Neuronal stem cell (in vitro differentiated cells): ENCODE measurements around the gene SPECC1.

Experiments used
- DNase-seq: peaks from one replicate; pipeline ENCODE4 v3.0.0-alpha.2; 2013; ENCODE audit warnings: low spot score
- H2AFZ ChIP-seq: one replicate; pipeline ENCODE4 v1.6.1; 2013; ENCODE audit warnings: mild to moderate bottlenecking, low read length, inconsistent platforms
- H2AK5ac ChIP-seq: 2 replicates; pipeline ENCODE4 v1.6.1; 2013; ENCODE audit warnings: low read depth, mild to moderate bottlenecking, inconsistent platforms, low read length, moderate library complexity, mixed read lengths
- H2BK120ac ChIP-seq: 2 replicates; pipeline ENCODE4 v1.6.1; 2013; ENCODE audit warnings: low read depth, mild to moderate bottlenecking, inconsistent platforms, low read length, moderate library complexity, mixed read lengths
- H2BK12ac ChIP-seq: one replicate; pipeline ENCODE4 v1.6.1; 2013; ENCODE audit warnings: low read length, inconsistent platforms
- H2BK15ac ChIP-seq: 2 replicates; pipeline ENCODE4 v1.6.1; 2013; ENCODE audit warnings: mild to moderate bottlenecking, low read length, inconsistent platforms, mixed read lengths
- H2BK5ac ChIP-seq: one replicate; pipeline ENCODE4 v1.6.1; 2013; ENCODE audit warnings: inconsistent platforms, mild to moderate bottlenecking, low read length, moderate library complexity
- H3K14ac ChIP-seq: one replicate; pipeline ENCODE4 v1.6.1; 2013; ENCODE audit warnings: low read length, inconsistent platforms
- H3K18ac ChIP-seq: 2 replicates; pipeline ENCODE4 v1.6.1; 2013; ENCODE audit warnings: low read length, inconsistent platforms
- H3K23ac ChIP-seq: 2 replicates; pipeline ENCODE4 v1.6.1; 2013; ENCODE audit warnings: low read depth, mild to moderate bottlenecking, mixed read lengths, low read length, inconsistent platforms; ENCODE audit not compliant: poor library complexity
- H3K27ac ChIP-seq: replicated peaks from 3 replicates; pipeline ENCODE4 v1.5.1; 2013; ENCODE audit warnings: low read length, inconsistent platforms
- H3K27me3 ChIP-seq, 3 experiments: 2 replicates each; pipeline ENCODE4 v1.6.1; 2013; ENCODE audit warnings: low read length in 3 of 3, mild to moderate bottlenecking in 2 of 3, inconsistent platforms in 1 of 3, low read depth in 1 of 3, mixed read lengths in 1 of 3, moderate library complexity in 1 of 3; ENCODE audit not compliant: control insufficient read depth in 3 of 3, insufficient read depth in 3 of 3
- H3K36me3 ChIP-seq, 2 donors: replicated peaks in 1 of 2; 2 replicates each; pipeline ENCODE4 v1.6.1; 2013; ENCODE audit warnings: low read length in 2 of 2; ENCODE audit not compliant: control insufficient read depth in 2 of 2, insufficient read depth in 2 of 2
- H3K4ac ChIP-seq: 2 replicates; pipeline ENCODE4 v1.6.1; 2013; ENCODE audit warnings: inconsistent platforms, mild to moderate bottlenecking, low read length, moderate library complexity
- H3K4me1 ChIP-seq, 2 donors: 1 replicate in 1 of 2; 2 replicates in 1 of 2; pipeline ENCODE4 v1.6.1; 2013; ENCODE audit warnings: low read length in 2 of 2, low read depth in 1 of 2; ENCODE audit not compliant: control insufficient read depth in 2 of 2, insufficient read depth in 1 of 2
- H3K4me2 ChIP-seq: one replicate; pipeline ENCODE4 v1.6.1; 2013; ENCODE audit warnings: mild to moderate bottlenecking, low read length, inconsistent platforms; ENCODE audit not compliant: insufficient read depth, poor library complexity, severe bottlenecking
- H3K4me3 ChIP-seq, 2 donors: 2 replicates each; pipeline ENCODE4 v1.5.1; 2013; ENCODE audit warnings: low read length in 2 of 2, mild to moderate bottlenecking in 2 of 2, inconsistent platforms in 1 of 2, moderate library complexity in 1 of 2
- H3K79me1 ChIP-seq: one replicate; pipeline ENCODE4 v1.6.1; 2013; ENCODE audit warnings: low read depth, mild to moderate bottlenecking, inconsistent platforms, low read length, moderate library complexity
- H3K9ac ChIP-seq: one replicate; pipeline ENCODE4 v1.6.1; 2013; ENCODE audit warnings: mild to moderate bottlenecking, low read depth, low read length, inconsistent platforms; ENCODE audit not compliant: poor library complexity
- H3K9me3 ChIP-seq, 2 donors: replicated peaks in 1 of 2; 2 replicates each; pipeline versions ENCODE3 to v1.6.1; 2013; ENCODE audit warnings: low read length in 2 of 2, mild to moderate bottlenecking in 2 of 2, inconsistent platforms in 1 of 2, low read depth in 1 of 2, mixed read lengths in 1 of 2, moderate library complexity in 1 of 2; ENCODE audit not compliant: control insufficient read depth in 2 of 2, insufficient read depth in 1 of 2
- H4K8ac ChIP-seq: one replicate; pipeline ENCODE4 v1.6.1; 2013; ENCODE audit warnings: low read depth, mild to moderate bottlenecking, inconsistent platforms, low read length, moderate library complexity
- H4K91ac ChIP-seq: one replicate; pipeline ENCODE4 v1.6.1; 2013; ENCODE audit warnings: low read length, low read depth, mild to moderate bottlenecking, inconsistent platforms; ENCODE audit not compliant: poor library complexity
- WGBS, 2 donors: extraction: QIAGEN DNeasy Blood & Tissue Kit; methylation state at CpG; one replicate each; pipeline ENCODE4 v1.1.7; 2013; ENCODE audit warnings: missing lambda C conversion rate in 2 of 2, mixed read lengths in 1 of 2; ENCODE audit not compliant: insufficient read length in 2 of 2, insufficient replicate concordance in 1 of 2; ENCODE audit errors: extremely low coverage in 2 of 2; 5-methylcytosine and 5-hydroxymethylcytosine counted together

Gene SPECC1

DNA sequence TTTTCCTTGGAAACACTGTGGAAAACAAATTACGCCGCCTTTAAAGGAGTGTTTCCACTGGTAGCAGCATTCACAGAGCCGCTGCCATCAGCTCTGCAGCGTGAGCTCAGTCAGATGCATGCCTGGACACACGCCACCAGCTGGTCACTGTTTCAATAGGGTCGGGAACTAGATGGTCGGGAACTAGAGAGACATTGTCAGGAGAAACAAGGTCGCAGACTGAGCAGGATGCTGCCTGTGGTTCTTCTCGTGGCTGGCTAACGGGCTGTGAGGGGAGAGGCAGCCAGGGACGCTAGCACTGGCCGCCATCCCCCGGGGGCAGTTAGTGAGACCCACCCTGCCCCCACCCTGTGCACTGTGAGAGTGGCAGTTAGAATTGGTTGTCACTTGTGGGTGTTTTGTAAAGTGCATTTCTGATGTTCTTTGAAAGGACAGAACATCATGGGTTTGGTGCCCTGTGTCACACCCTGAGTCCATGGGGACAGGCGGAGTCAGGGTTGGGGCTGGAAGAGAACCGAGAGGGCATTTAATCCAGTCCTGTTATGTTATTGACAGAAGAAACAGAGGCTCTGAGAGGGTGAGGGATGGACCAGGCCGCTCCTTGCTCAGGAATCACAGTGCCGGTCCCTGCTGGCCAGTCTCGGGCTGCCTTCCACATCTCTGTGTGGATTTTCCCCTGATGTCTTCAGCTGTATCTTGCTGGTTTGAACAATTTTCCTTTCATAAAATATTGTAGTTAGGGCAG lies 86.3 kb downstream of the SPECC1 start:
- H2AFZ ChIP-seq = peak overlapping the region; percentile 72
- no CpG with 5 or more reads among the region's 18 CpGs for WGBS, 2 donors
- peak overlapping the region; percentile 69 for H3K18ac ChIP-seq
- peak overlapping the region; percentile 59 for H2AK5ac ChIP-seq
- H3K79me1 ChIP-seq = no peaks in the 10 kb centered on the region
- H3K27me3 ChIP-seq = no peaks in the 10 kb centered on the region
- peaks cover 16 to 23% of the 10 kb centered on the region in 2 donors for H3K4me1 ChIP-seq
- H2BK15ac ChIP-seq = peak overlapping the region; percentile 22
- peak overlapping the region; percentile 17 for H3K23ac ChIP-seq
- H3K27ac ChIP-seq = no peak overlapping the region
- H3K9me3 ChIP-seq = no peaks in the 10 kb centered on the region
- H3K4me2 ChIP-seq = no peak overlapping the region
- H3K4me3 ChIP-seq = no peak overlapping the region
- no peak overlapping the region for H4K91ac ChIP-seq
- no peak overlapping the region for H3K4ac ChIP-seq
- H2BK12ac ChIP-seq = no peak overlapping the region
- no peak overlapping the region for H2BK5ac ChIP-seq
- no peak overlapping the region for H2BK120ac ChIP-seq
- H3K14ac ChIP-seq = no peak overlapping the region
- peak overlapping the region; percentile 9 for H3K9ac ChIP-seq
- peak; percentile 46 for DNase-seq
- no peak overlapping the region for H4K8ac ChIP-seq
- no peaks in the 10 kb centered on the region for H3K36me3 ChIP-seq

DNA sequence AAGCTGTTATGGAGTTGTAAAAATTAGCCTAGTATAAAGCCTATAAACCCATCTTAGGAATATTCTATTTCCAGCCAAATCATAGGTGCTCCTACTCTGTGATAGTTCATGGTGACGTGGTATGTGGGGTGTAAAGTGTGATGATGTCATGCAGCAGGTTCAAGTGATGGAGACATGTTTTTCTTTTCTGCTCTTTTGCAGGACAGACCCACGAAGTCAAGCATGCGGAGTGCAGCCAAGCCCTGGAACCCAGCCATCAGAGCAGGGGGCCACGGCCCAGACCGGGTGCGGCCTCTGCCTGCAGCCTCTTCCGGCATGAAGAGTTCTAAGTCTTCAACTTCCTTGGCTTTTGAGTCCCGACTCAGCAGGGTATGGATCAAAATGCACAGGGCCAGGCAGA lies 87.3 kb downstream of the SPECC1 start:
- Histone ChIP-seq H3K9me3 (no peaks in the 10 kb centered on the region), H3K14ac (no peak overlapping the region), H3K23ac (no peak overlapping the region), H2BK12ac (no peak overlapping the region), H3K9ac (no peak overlapping the region), H2AFZ (no peak overlapping the region), H2BK5ac (no peak overlapping the region), H2AK5ac (no peak overlapping the region), H3K4me2 (no peak overlapping the region), H3K4ac (no peak overlapping the region), H4K91ac (no peak overlapping the region), H3K18ac (no peak overlapping the region), H3K27me3 (no peaks in the 10 kb centered on the region), H4K8ac (no peak overlapping the region), H3K79me1 (no peaks in the 10 kb centered on the region), H3K36me3 (no peaks in the 10 kb centered on the region), H2BK15ac (no peak overlapping the region), H2BK120ac (no peak overlapping the region), H3K27ac (no peak overlapping the region), H3K4me1 (peaks cover 15 to 21% of the 10 kb centered on the region in 2 donors), H3K4me3 (no peak overlapping the region)
- no CpG with 5 or more reads among the region's 8 CpGs for WGBS, 2 donors
- DNase-seq = no peak

DNA sequence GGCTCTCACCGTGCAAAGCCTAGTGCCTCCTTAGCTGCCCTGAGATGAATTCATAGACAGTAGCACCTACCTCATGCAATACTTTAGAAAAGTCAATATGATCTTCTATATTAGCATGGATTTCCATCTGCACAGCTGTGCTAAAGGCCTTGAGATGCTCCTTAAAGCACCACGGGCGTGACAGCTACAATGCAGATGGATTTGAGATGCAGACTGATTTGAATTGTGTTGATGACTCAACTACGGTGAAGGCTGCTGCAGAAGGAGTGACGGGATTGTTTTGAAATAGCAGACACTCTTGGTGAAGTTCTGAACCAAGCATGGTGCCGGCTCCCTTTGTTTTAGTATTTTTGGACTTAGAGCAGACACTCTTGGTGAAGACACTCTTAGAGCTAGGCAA lies 88.2 kb downstream of the SPECC1 start:
- Histone ChIP-seq H2AFZ (no peak overlapping the region), H4K91ac (no peak overlapping the region), H3K79me1 (no peaks in the 10 kb centered on the region), H3K23ac (no peak overlapping the region), H4K8ac (no peak overlapping the region), H3K18ac (no peak overlapping the region), H3K4me1 (peaks cover 12 to 15% of the 10 kb centered on the region in 2 donors), H2BK5ac (no peak overlapping the region), H2BK12ac (no peak overlapping the region), H3K27me3 (no peaks in the 10 kb centered on the region), H3K36me3 (no peaks in the 10 kb centered on the region), H2BK120ac (no peak overlapping the region), H3K9me3 (no peaks in the 10 kb centered on the region), H2BK15ac (no peak overlapping the region), H2AK5ac (no peak overlapping the region), H3K4me3 (no peak overlapping the region), H3K27ac (no peak overlapping the region), H3K4ac (no peak overlapping the region), H3K14ac (no peak overlapping the region), H3K4me2 (no peak overlapping the region), H3K9ac (no peak overlapping the region)
- no peak for DNase-seq
- WGBS, 2 donors = no CpG with 5 or more reads among the region's 6 CpGs

DNA sequence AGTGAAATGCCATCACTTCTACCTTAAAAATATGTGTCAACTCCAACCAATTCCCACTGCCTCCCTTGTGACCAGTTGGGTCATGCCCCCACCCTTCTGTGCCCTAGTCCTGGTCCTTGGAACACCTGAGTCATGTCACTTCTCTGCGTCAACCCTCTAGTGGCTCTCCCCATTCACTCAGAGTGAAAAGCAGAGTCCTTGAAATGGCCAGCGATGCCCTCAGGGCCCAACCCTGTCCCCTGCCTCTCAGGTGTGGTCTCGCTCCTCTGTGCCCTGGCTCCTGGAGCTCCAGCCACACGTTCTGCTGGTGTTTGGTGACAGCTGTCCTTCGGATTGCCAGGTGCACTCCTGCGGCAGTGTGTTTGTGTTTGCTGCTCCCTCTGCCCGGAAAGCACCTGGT lies 89.2 kb downstream of the SPECC1 start:
- Histone ChIP-seq H2BK5ac (peak overlapping the region; percentile 12), H2BK12ac (no peak overlapping the region), H3K9me3 (no peaks in the 10 kb centered on the region), H3K79me1 (no peaks in the 10 kb centered on the region), H3K4me3 (no peak overlapping the region), H2BK15ac (no peak overlapping the region), H3K18ac (peak overlapping the region; percentile 12), H3K27me3 (peaks cover 0 to 6% (median 0%) of the 10 kb centered on the region in 3 experiments), H2BK120ac (no peak overlapping the region), H3K23ac (peak overlapping the region; percentile 26), H3K4me1 (peaks cover 5 to 14% of the 10 kb centered on the region in 2 donors), H3K4me2 (no peak overlapping the region), H4K8ac (no peak overlapping the region), H3K27ac (no peak overlapping the region), H2AK5ac (peak overlapping the region; percentile 64), H3K9ac (no peak overlapping the region), H4K91ac (no peak overlapping the region), H2AFZ (no peak overlapping the region), H3K14ac (no peak overlapping the region), H3K4ac (no peak overlapping the region), H3K36me3 (no peaks in the 10 kb centered on the region)
- no peak for DNase-seq
- WGBS, 2 donors = no CpG with 5 or more reads among the region's 7 CpGs
